Karpas-422 (cell line): ENCODE measurements around the gene ASS1. TPM values are rescaled to one million over a fixed set of nuclear protein-coding genes. Genes with fewer than 3 reads are reported as not detected.

Source experiments
- DNase-seq: peaks from one replicate; pipeline ENCODE4 v3.0.0-alpha.2; 2015
- H2AFZ ChIP-seq: fragments of 200-600 bp; sonication (generic); 2 replicates; pipeline ENCODE4 v1.6.1; 2014; ENCODE audit warnings: antibody characterized with exemption, low read length, mixed read lengths
- H3K27ac ChIP-seq: fragments of 200-600 bp; sonication (generic); 2 replicates; pipeline ENCODE4 v1.5.1; 2014; ENCODE audit warnings: mild to moderate bottlenecking, low read length, moderate library complexity
- H3K27me3 ChIP-seq: fragments of 200-600 bp; sonication (generic); 2 replicates; pipeline ENCODE4 v1.6.1; 2014; ENCODE audit warnings: low read length, mixed read lengths
- H3K36me3 ChIP-seq: fragments of 200-600 bp; sonication (generic); 2 replicates; pipeline ENCODE4 v1.6.1; 2014; ENCODE audit warnings: low read length, mixed read lengths; ENCODE audit not compliant: insufficient read depth
- H3K4me1 ChIP-seq: fragments of 200-600 bp; sonication (generic); 2 replicates; pipeline ENCODE4 v1.6.1; 2014; ENCODE audit warnings: mild to moderate bottlenecking, low read length, mixed read lengths
- H3K4me2 ChIP-seq: fragments of 200-600 bp; sonication (generic); 2 replicates; pipeline ENCODE4 v1.6.1; 2014; ENCODE audit warnings: low read length, low read depth, mild to moderate bottlenecking; ENCODE audit not compliant: poor library complexity, severe bottlenecking
- H3K4me3 ChIP-seq: fragments of 200-600 bp; sonication (generic); 2 replicates; pipeline ENCODE4 v1.5.1; 2014; ENCODE audit warnings: mild to moderate bottlenecking, antibody characterized with exemption, low read length, mixed read lengths
- H3K79me2 ChIP-seq: fragments of 200-600 bp; sonication (generic); 2 replicates; pipeline ENCODE4 v1.6.1; 2014; ENCODE audit warnings: mild to moderate bottlenecking, low read length, mixed read lengths
- H3K9ac ChIP-seq: fragments of 200-600 bp; sonication (generic); 2 replicates; pipeline ENCODE4 v1.6.0; 2014; ENCODE audit warnings: low read length
- H3K9me2 ChIP-seq: fragments of 200-600 bp; sonication (generic), shearing (Covaris generic); replicated peaks from 2 replicates; pipeline ENCODE4 v1.6.0; 2014; ENCODE audit warnings: mild to moderate bottlenecking, low read length, moderate library complexity; ENCODE audit not compliant: insufficient read depth
- H3K9me3 ChIP-seq: fragments of 300-700, 200-600 bp; sonication (generic); 2 replicates; pipeline ENCODE4 v1.6.1; 2014; ENCODE audit warnings: low read length, mixed read lengths
- H4K20me1 ChIP-seq: fragments of 200-600 bp; sonication (generic); 2 replicates; pipeline ENCODE4 v1.6.1; 2014; ENCODE audit warnings: mild to moderate bottlenecking, antibody characterized with exemption, low read length, low read depth; ENCODE audit not compliant: insufficient read depth
- total RNA-seq: library from RNA; depleted of rRNA; stranded (reverse); fragments of >200 nt; shearing (Covaris generic); gene quantifications from 2 replicates; pipeline ENCODE4 v1.2.3, GENCODE V29; 2014; ENCODE audit warnings: low replicate concordance

ASS1 gene
- total RNA-seq, 1 experiment from 2014 or later: not detected

- H3K36me3 ChIP-seq: no peaks in the 10 kb centered on the region
- H3K9ac ChIP-seq: no peak overlapping the region
- DNase-seq: no peak
- H3K9me2 ChIP-seq: no peaks in the 10 kb centered on the region
- no peaks in the 10 kb centered on the region for H3K4me1 ChIP-seq
- no peaks in the 10 kb centered on the region for H3K9me3 ChIP-seq
- H3K4me3 ChIP-seq: no peak overlapping the region
- H2AFZ ChIP-seq: no peak overlapping the region
- no peaks in the 10 kb centered on the region for H4K20me1 ChIP-seq
- no peaks in the 10 kb centered on the region for H3K27me3 ChIP-seq
- no peaks in the 10 kb centered on the region for H3K79me2 ChIP-seq
- no peak overlapping the region for H3K4me2 ChIP-seq
- no peak overlapping the region for H3K27ac ChIP-seq
Measured at GRCh38 chr9:130414081-130414731, 30.6 kb upstream of the ASS1 start.

GRCh38 chr9:130414910-130415746 is 29.6 kb upstream of the ASS1 start:
- Histone ChIP-seq H3K27me3 (no peaks in the 10 kb centered on the region), H3K36me3 (no peaks in the 10 kb centered on the region), H3K9ac (no peak overlapping the region), H3K4me1 (no peaks in the 10 kb centered on the region), H4K20me1 (no peaks in the 10 kb centered on the region), H3K9me3 (no peaks in the 10 kb centered on the region), H3K79me2 (no peaks in the 10 kb centered on the region), H3K4me3 (no peak overlapping the region), H3K27ac (no peak overlapping the region), H2AFZ (no peak overlapping the region), H3K4me2 (no peak overlapping the region), H3K9me2 (no peaks in the 10 kb centered on the region)
- no peak for DNase-seq

DNA sequence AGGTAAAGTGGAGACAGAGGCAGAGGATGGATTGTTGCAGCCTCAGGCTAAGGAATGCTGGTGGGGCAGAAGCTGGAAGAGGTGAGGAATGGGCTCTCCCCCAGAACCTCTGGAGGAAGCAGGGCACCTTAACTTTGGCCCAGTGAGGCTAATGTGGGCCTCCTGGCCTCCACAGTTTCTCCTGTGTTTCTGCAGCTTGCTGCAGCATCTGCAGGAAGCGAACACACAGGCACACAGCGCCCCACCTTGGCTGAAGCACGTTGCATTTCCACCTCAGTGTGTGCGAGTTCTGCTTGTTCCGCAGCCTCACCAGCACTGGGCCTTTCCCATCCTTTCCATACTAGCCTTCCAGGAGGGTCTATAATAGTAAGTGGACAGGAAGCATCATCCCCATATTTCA is 27.2 kb upstream of the ASS1 start:
- no peak overlapping the region for H3K9ac ChIP-seq

GRCh38 chr9:130418776-130419175 is 26.0 kb upstream of the ASS1 start:
- Histone ChIP-seq H3K79me2 (no peaks in the 10 kb centered on the region), H3K9me2 (no peaks in the 10 kb centered on the region), H3K9me3 (no peaks in the 10 kb centered on the region), H3K36me3 (no peaks in the 10 kb centered on the region), H3K4me3 (no peak overlapping the region), H2AFZ (no peak overlapping the region), H3K27me3 (no peaks in the 10 kb centered on the region), H3K9ac (no peak overlapping the region), H3K4me2 (no peak overlapping the region), H3K27ac (no peak overlapping the region), H3K4me1 (no peaks in the 10 kb centered on the region), H4K20me1 (no peaks in the 10 kb centered on the region)
- no peak for DNase-seq

More for the DNA sequence above, 27.2 kb upstream of the ASS1 start:
- no peak overlapping the region for H3K4me3 ChIP-seq
- DNase-seq: peak; percentile 69
- H3K4me1 ChIP-seq: no peaks in the 10 kb centered on the region
- H3K79me2 ChIP-seq: no peaks in the 10 kb centered on the region
- H3K36me3 ChIP-seq: no peaks in the 10 kb centered on the region
- H3K9me2 ChIP-seq: no peaks in the 10 kb centered on the region
- H2AFZ ChIP-seq: no peak overlapping the region
- no peak overlapping the region for H3K4me2 ChIP-seq
- H3K27ac ChIP-seq: no peak overlapping the region
- H3K9me3 ChIP-seq: no peaks in the 10 kb centered on the region
- no peaks in the 10 kb centered on the region for H4K20me1 ChIP-seq
- H3K27me3 ChIP-seq: no peaks in the 10 kb centered on the region

DNA sequence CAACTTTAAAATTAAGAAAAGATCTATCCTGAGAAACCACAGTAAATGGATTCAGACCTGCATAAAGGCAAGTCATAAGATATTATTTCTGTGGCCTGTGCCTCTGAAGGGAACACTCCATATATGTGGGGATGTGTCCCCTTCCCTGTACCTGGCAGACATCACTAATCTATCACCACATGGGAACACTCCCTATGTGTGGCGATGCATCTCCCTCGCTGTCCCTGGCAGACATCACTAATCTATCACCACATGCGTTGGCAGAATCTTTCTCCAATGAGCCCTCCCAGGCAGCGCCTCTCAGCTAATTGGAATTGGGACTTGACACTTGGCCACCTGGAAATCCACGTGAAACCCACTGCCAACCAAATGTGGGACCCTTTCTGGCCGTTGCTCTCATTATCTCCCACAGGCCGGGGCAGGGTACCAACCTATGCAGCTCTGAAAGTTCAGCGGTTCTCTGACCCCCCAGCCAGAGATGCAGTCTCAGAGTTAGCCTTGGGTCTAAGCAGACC is 25.2 kb upstream of the ASS1 start:
- Histone ChIP-seq H3K4me3 (no peak overlapping the region), H3K4me1 (no peaks in the 10 kb centered on the region), H4K20me1 (no peaks in the 10 kb centered on the region), H3K27me3 (no peaks in the 10 kb centered on the region), H3K4me2 (no peak overlapping the region), H3K9me3 (no peaks in the 10 kb centered on the region), H3K27ac (no peak overlapping the region), H3K36me3 (no peaks in the 10 kb centered on the region), H3K79me2 (no peaks in the 10 kb centered on the region), H2AFZ (no peak overlapping the region), H3K9ac (no peak overlapping the region), H3K9me2 (no peaks in the 10 kb centered on the region)
- DNase-seq: no peak

DNA sequence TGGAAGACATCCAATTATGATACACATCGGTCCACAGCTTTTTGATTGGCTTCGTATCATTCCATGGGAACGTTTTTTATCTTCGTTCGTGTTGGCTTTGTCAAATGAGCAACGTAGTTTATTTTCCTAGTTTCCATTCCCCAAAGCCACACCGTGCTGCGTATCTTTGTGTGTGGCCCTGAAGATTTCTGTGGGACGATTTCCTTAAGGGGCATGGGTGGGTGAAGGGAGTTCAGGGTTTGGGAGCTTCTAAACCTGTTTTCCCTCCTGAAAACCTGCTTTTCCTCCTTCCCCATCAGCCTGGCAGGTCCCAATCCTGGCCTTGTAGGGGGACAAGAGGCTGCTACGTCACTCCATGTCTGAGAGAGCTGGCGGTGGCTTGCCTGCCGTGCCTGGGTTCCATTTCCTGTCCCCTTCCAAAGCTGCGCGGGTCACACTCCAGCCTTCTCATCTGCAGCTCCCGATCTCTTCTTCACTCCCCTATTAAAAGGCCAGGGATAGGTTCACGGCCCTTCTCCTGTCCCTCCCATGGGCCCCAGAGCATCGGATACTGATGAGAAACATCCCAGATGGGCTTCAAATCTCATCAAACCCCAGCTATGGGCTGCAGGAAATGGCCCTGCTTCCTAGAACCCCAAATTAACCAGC is 23.5 kb upstream of the ASS1 start:
- Histone ChIP-seq H3K27ac (no peak overlapping the region), H3K9me3 (no peaks in the 10 kb centered on the region), H3K79me2 (no peaks in the 10 kb centered on the region), H2AFZ (no peak overlapping the region), H3K9ac (no peak overlapping the region), H3K4me2 (no peak overlapping the region), H3K27me3 (no peaks in the 10 kb centered on the region), H4K20me1 (no peaks in the 10 kb centered on the region), H3K4me3 (no peak overlapping the region), H3K4me1 (no peaks in the 10 kb centered on the region), H3K36me3 (no peaks in the 10 kb centered on the region), H3K9me2 (no peaks in the 10 kb centered on the region)
- DNase-seq: no peak

DNA sequence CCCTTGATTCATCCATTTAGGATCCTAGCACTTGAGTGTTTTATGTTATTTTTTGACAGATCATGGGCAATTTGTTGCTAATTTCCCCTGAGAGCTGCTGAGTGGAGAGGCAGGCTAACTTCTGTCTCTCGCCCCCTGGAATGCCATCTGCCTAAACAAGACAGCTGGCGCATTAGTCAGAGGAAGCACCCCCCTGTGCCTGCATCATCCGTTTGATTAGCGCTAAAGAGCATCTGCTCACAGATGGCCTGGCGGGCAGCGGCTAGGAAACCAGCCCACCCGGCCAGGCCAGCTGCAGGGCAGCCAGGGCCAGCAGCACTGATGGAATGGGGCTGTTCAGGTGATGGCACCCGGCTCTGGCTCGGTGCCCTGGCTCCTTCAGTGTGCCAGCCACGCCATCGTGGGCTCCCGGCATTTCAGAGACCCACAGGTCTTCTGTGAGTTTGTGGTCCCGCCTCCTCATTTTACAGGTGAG is 22.9 kb upstream of the ASS1 start:
- no peaks in the 10 kb centered on the region for H3K9me3 ChIP-seq

GRCh38 chr9:130422546-130422945 is 22.2 kb upstream of the ASS1 start:
- H3K9me2 ChIP-seq: no peaks in the 10 kb centered on the region
- H4K20me1 ChIP-seq: no peaks in the 10 kb centered on the region
- no peak for DNase-seq
- H3K9ac ChIP-seq: no peak overlapping the region
- H3K4me3 ChIP-seq: no peak overlapping the region
- H3K27me3 ChIP-seq: no peaks in the 10 kb centered on the region
- H3K36me3 ChIP-seq: no peaks in the 10 kb centered on the region
- H3K4me1 ChIP-seq: no peaks in the 10 kb centered on the region
- no peaks in the 10 kb centered on the region for H3K79me2 ChIP-seq
- no peak overlapping the region for H3K27ac ChIP-seq
- no peak overlapping the region for H3K4me2 ChIP-seq
- H3K9me3 ChIP-seq: no peaks in the 10 kb centered on the region
- no peak overlapping the region for H2AFZ ChIP-seq

More for the DNA sequence above, 22.9 kb upstream of the ASS1 start:
- Histone ChIP-seq H3K36me3 (no peaks in the 10 kb centered on the region), H3K4me3 (no peak overlapping the region), H3K79me2 (no peaks in the 10 kb centered on the region), H3K27ac (no peak overlapping the region), H3K9ac (no peak overlapping the region), H2AFZ (no peak overlapping the region), H3K4me1 (no peaks in the 10 kb centered on the region), H3K27me3 (no peaks in the 10 kb centered on the region), H4K20me1 (no peaks in the 10 kb centered on the region), H3K4me2 (no peak overlapping the region), H3K9me2 (no peaks in the 10 kb centered on the region)
- DNase-seq: no peak
